ENCODE measurements around the gene MLIP. TPM values are rescaled to one million over a fixed set of nuclear protein-coding genes. Genes with fewer than 3 reads are reported as not detected.

The MLIP gene
- total RNA-seq, 3 donors from 2014 or later, result 0.44 to 4.5 TPM; not detected in 1

DNA sequence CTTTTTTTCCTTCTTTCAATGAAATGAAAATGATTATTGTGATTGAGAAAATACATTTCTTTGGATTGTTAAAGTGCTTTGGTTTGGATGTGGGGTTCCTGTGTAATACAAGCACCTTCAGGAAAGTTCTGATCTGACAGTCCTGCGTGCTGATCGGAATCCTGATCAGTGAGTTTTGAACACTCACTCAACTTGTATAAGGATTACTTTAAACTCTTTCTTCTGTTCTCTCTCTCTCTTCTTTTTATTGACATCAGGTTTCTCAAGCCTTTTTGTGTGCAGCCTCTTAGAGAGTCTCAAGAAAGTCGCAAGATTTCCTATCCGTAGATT lies 197.7 kb downstream of the MLIP start:
- intact Hi-C loops (cut with DNase I; ENCODE audit: low total_unique reads), result no loop called here
- Histone ChIP-seq H3K4me3 (no peak overlapping the region), H3K36me3 (no peaks in the 10 kb centered on the region), H3K27me3 (no peaks in the 10 kb centered on the region), H3K4me1 (no peaks in the 10 kb centered on the region), H3K27ac (no peak overlapping the region), H3K9me3 (no peaks in the 10 kb centered on the region)
- TF ChIP-seq POLR2A (IDR thresholded peaks at IDR 0.05), result no peak
- no peak for TF ChIP-seq POLR2AphosphoS5 (IDR thresholded peaks at IDR 0.05)
- no peak for DNase-seq (ENCODE audit: low spot score in 2 of 2)

DNA sequence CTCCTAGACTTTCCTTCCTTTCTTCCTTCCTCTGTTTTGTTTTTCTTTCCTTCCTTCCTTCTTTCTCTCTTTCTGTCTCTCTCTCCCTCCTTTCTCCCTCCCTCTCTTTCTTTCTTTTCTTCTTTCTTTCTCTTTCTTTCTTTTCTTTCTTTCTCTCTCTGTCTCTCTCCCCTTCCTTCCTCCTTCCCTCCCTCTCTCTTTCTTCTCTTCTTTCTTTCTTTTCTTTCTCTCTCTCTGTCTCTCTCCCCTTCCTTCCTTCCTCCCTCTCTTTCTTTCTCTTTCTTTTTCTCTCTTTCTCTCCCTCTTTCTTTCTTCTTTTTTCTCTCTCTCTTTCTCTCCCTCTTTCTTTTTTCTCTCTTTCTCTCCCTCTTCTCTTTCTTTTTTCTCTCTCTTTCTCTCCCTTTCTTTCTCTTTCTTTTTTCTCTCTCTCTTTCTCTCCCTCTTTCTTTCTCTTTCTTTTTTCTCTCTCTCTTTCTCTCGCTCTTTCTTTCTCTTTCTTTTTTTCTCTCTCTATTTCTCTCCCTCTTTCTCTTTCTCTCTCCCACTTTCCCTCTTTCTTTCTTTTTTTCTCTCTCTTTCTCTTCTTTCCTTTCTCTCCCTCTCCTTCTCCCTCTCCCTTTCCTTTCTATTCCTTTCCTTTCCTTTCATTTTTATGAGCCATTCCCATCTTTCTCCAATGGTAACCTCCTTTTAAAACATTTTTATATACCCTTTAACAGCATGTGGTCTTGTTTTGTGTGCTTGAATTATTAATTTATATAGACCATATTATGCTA lies 199.3 kb downstream of the MLIP start:
- Histone ChIP-seq H3K4me1 (no peaks in the 10 kb centered on the region), H3K9me3 (no peaks in the 10 kb centered on the region), H3K27ac (no peak overlapping the region), H3K36me3 (no peaks in the 10 kb centered on the region), H3K4me3 (no peak overlapping the region), H3K27me3 (no peaks in the 10 kb centered on the region)
- TF ChIP-seq POLR2AphosphoS5 (IDR thresholded peaks at IDR 0.05) (no peak), POLR2A (IDR thresholded peaks at IDR 0.05) (no peak)
- TF ChIP-seq, protein P1, sequence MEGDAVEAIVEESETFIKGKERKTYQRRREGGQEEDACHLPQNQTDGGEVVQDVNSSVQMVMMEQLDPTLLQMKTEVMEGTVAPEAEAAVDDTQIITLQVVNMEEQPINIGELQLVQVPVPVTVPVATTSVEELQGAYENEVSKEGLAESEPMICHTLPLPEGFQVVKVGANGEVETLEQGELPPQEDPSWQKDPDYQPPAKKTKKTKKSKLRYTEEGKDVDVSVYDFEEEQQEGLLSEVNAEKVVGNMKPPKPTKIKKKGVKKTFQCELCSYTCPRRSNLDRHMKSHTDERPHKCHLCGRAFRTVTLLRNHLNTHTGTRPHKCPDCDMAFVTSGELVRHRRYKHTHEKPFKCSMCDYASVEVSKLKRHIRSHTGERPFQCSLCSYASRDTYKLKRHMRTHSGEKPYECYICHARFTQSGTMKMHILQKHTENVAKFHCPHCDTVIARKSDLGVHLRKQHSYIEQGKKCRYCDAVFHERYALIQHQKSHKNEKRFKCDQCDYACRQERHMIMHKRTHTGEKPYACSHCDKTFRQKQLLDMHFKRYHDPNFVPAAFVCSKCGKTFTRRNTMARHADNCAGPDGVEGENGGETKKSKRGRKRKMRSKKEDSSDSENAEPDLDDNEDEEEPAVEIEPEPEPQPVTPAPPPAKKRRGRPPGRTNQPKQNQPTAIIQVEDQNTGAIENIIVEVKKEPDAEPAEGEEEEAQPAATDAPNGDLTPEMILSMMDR (IDR thresholded peaks at IDR 0.05), result no peak
- no peak for DNase-seq (ENCODE audit: low spot score in 2 of 2)
- intact Hi-C loops (cut with DNase I; ENCODE audit: low total_unique reads), result no loop called here

GRCh38 chr6:54315656-54316055 lies 204.4 kb downstream of the MLIP start:
- Histone ChIP-seq H3K4me1 (no peaks in the 10 kb centered on the region), H3K27me3 (no peaks in the 10 kb centered on the region), H3K9me3 (no peaks in the 10 kb centered on the region), H3K27ac (no peak overlapping the region), H3K36me3 (no peaks in the 10 kb centered on the region), H3K4me3 (no peak overlapping the region)
- DNase-seq (ENCODE audit: low spot score in 2 of 2), result no peak
- intact Hi-C loops (cut with DNase I; ENCODE audit: low total_unique reads), result no loop called here
- TF ChIP-seq POLR2A (IDR thresholded peaks at IDR 0.05) (no peak), POLR2AphosphoS5 (IDR thresholded peaks at IDR 0.05) (no peak)
- TF ChIP-seq, protein P1 (IDR thresholded peaks at IDR 0.05), result no peak

Other genes starting within 250 kb of the MLIP start
- not detected for gene TINAG, start 197.0 kb downstream of the MLIP start, total RNA-seq

Data from breast epithelium (tissue), 4 donors.